Measurements from ENCODE around the gene DTX4.

DNA sequence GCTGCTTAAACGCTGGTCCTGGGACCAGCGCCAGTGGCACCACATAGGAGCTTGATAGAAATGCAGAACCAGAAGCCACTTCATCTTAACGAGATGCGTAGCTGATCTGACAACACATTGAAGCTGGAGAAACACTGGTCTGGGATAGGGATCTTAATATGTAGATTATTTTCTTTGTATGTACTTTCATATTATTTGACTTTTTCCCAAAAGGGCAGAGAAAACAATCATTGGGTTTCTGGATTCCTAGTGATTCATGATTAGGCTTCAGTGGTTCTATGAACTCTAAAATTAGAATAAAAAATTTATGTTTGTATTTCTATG lies 28.5 kb downstream of the DTX4 start:
- TF ChIP-seq CTBP1 (IDR thresholded peaks at IDR 0.05; ENCODE audit: borderline replicate concordance) (no peak), BHLHE40 (IDR thresholded peaks at IDR 0.05; ENCODE audit: borderline replicate concordance) (no peak)
